Measurements from ENCODE around the gene ANO2.

The ANO2 gene

GRCh38 chr12:5650829-5651461, 294.1 kb downstream of the ANO2 start:
- no peak for DNase-seq

- DNase-seq: no peak
These were observed 294.8 kb downstream of the ANO2 start for GRCh38 chr12:5650281-5650680.

- no peak for DNase-seq
These were observed 296.2 kb downstream of the ANO2 start for GRCh38 chr12:5648692-5649359.

GRCh38 chr12:5643266-5643665, 301.8 kb downstream of the ANO2 start:
- DNase-seq: no peak

GRCh38 chr12:5637698-5638097, 307.4 kb downstream of the ANO2 start:
- no peak for DNase-seq

- no peak for DNase-seq
These were observed 308.2 kb downstream of the ANO2 start for GRCh38 chr12:5636907-5637306.

GRCh38 chr12:5633106-5633505, 312.0 kb downstream of the ANO2 start:
- no peak for DNase-seq

GRCh38 chr12:5632453-5632852, 312.6 kb downstream of the ANO2 start:
- DNase-seq: no peak

- no peak for DNase-seq
These were observed 313.6 kb downstream of the ANO2 start for GRCh38 chr12:5631497-5631896.

GRCh38 chr12:5630726-5631125, 314.3 kb downstream of the ANO2 start:
- no peak for DNase-seq

GRCh38 chr12:5628501-5628900, 316.6 kb downstream of the ANO2 start:
- DNase-seq: no peak

GRCh38 chr12:5627053-5627630, 317.9 kb downstream of the ANO2 start:
- no peak for DNase-seq

- DNase-seq: no peak
These were observed 318.9 kb downstream of the ANO2 start for GRCh38 chr12:5626151-5626550.

- DNase-seq: no peak
These were observed 320.4 kb downstream of the ANO2 start for GRCh38 chr12:5624486-5625272.

GRCh38 chr12:5623411-5623810, 321.6 kb downstream of the ANO2 start:
- no peak for DNase-seq

- no peak for DNase-seq
These were observed 322.8 kb downstream of the ANO2 start for GRCh38 chr12:5622280-5622679.

GRCh38 chr12:5621329-5621728, 323.7 kb downstream of the ANO2 start:
- no peak for DNase-seq

- no peak for DNase-seq
These were observed 324.2 kb downstream of the ANO2 start for GRCh38 chr12:5620896-5621295.

GRCh38 chr12:5619628-5620027, 325.4 kb downstream of the ANO2 start:
- DNase-seq: no peak

GRCh38 chr12:5616854-5617253, 328.2 kb downstream of the ANO2 start:
- DNase-seq: no peak

GRCh38 chr12:5615760-5616159, 329.3 kb downstream of the ANO2 start:
- no peak for DNase-seq

GRCh38 chr12:5614256-5614655, 330.8 kb downstream of the ANO2 start:
- DNase-seq: no peak

GRCh38 chr12:5612556-5613410, 332.3 kb downstream of the ANO2 start:
- DNase-seq: no peak

All from stimulated activated CD4-positive, alpha-beta T cell treated with anti-CD3 and anti-CD28 coated beads, Interleukin-4, amount 100 ng/mL, for 1 hour (primary cell).